Measurements from ENCODE around the gene HOXC11.

The HOXC11 gene

DNA sequence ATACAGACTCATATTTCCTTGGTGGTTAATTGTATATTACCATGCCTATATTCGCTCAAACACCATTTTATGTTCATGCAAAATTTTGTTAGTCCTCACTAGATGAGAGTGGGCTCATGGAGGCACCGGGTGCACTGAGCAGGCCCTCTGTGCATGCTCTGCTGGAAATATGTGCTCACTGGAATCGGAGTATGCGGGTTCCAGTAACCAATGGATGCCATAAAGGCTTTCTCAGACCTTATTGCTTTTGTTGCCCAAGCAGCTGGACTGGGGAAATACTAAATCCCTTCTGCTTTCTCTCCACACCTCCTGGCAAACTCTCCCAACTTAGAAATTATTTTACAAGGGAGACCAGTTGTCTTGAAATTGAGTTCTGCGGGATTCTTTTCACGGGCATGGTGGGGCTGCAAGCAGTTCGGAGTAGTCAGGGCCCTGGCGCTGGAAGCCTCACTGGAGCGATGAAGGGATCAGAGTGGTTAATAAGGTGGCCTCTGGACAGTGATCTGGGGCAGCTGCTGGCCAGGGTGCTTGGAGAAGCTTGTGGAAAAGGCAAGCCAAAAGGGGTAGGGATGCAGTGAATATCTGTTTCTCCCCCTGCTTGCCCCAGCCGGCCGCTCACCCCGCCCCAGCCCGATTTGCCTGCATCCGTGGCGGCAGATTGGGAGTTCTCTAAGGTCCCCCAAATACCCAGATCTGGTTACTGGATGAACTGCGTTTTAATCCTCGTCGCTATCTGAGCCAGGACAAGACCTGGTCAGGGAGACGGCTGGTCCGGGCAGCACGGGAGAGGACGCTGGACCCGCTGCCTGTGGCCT, 47.9 kb downstream of the HOXC11 start:
- TF ChIP-seq, protein P1, sequence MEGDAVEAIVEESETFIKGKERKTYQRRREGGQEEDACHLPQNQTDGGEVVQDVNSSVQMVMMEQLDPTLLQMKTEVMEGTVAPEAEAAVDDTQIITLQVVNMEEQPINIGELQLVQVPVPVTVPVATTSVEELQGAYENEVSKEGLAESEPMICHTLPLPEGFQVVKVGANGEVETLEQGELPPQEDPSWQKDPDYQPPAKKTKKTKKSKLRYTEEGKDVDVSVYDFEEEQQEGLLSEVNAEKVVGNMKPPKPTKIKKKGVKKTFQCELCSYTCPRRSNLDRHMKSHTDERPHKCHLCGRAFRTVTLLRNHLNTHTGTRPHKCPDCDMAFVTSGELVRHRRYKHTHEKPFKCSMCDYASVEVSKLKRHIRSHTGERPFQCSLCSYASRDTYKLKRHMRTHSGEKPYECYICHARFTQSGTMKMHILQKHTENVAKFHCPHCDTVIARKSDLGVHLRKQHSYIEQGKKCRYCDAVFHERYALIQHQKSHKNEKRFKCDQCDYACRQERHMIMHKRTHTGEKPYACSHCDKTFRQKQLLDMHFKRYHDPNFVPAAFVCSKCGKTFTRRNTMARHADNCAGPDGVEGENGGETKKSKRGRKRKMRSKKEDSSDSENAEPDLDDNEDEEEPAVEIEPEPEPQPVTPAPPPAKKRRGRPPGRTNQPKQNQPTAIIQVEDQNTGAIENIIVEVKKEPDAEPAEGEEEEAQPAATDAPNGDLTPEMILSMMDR (IDR thresholded peaks at IDR 0.05): no peak

GRCh38 chr12:54021432-54022013, 48.6 kb downstream of the HOXC11 start:
- TF ChIP-seq, protein P1 (IDR thresholded peaks at IDR 0.05): peak; percentile 42; the same call in 1 of the 2 replicates

DNA sequence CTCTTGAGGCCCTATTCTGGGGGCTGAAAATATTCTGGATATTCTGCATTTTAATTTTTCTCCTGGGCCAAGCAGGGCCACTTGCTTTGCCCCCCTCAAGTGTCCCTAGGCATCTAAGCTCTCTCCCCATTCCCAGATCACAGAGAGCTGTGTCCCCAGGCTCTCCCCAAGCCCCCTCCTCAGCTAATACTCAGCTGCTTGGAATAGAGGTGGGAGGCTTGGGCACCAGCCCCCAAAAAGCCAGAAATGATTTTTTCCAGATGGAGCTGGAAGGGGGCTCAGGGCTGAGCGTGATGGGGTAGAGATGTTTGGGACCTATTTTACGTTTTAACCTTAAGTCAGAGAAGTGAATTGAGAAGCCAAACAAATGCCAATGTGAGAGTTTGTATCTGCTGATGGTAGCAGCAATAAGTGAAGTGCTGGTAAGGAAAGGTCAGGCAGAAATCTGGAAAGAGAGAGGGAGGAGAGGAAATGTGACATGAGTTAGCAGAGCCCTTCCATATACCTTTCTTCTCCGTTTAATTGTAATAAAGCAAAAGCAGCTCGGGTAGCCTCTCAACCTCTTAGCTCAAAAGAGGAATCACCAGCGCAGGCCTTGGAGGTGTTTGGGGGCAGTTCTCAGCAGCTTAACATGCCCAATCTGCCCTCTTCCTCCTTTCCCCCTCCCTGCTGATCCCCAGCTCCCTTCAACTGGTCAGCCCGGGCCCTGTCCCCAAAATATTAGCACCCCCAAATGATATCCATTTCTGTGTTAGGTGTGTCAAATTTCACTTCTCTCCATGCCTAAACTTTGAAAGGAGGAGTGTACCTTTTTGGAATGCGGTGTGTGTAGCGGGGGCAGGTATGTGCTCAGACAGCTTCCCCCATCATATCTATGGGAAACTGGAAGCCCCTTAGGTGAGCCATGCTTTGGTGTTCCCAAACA, 50.3 kb downstream of the HOXC11 start:
- TF ChIP-seq, protein P1 (IDR thresholded peaks at IDR 0.05): no peak

DNA sequence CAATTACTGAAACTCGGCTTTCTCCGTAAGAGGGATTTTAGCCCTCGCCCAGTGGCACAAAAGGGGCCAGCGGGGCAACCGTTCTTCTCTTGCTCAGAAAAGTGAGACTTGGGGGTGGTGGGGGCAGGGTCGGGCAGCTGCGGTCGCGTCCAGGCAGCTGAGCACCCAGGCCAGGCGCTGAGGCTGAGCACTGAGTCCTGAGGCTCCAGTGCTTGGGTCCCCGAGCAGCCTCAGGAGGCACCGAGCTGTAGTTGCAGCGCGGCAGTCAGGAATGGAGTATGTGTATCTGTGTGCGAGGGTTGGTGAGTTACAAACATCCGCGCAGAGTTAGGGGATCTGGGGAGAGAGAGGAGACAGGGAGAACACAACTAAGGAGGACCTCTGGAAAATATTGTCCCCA, 51.2 kb downstream of the HOXC11 start:
- TF ChIP-seq, protein P1 (IDR thresholded peaks at IDR 0.05): no peak

- TF ChIP-seq, protein P1 (IDR thresholded peaks at IDR 0.05): no peak
These were observed 51.8 kb downstream of the HOXC11 start for GRCh38 chr12:54024581-54025305.

DNA sequence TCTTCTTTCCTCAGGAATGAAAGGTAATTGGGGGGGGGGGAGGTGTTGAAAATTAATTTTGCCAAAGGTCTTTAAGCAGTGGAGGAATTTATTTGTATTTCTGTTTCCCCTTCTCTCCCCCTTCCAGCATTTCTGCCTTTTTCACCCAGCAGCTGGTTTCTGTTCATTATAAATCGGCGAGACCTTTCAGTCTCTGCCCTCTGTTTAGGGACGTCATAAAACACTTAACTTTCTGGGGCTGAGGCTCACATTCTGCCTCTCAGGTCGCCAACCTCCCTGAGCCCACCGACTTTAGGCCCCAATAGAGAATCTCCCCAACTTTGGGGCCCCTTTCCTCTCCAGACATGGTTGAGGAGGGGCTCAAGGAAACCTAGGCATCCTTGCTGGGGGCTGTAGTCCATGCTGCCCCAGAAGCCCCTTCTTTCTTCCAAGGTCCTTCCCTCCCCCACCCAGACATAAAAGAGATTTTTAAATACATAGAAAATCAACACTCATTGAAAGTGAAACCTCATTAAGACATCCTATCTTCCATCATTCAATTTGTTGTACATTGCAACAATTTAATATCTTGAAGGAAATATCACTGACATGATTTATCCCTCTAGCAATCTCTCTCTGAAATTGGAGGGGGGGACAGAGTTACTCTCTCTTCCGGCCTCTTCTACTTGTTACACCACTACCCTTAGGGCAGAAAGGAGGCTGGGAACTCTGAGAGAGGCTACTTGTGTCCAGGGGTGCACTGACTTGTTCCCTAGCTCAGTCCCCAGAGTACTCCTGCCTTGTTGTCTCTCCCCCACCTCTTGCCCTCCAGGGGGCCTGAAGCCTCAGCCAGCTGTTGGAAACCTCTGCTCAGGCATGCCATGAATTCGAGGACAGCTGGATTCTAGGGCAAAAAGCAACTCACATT, 52.8 kb downstream of the HOXC11 start:
- TF ChIP-seq, protein P1 (IDR thresholded peaks at IDR 0.05): no peak
